Tibial nerve (tissue), 3 donors: ENCODE results near the gene PRRC2B.

Source experiments
- CTCF ChIP-seq, 5 experiments: fragments of 200-600 bp in 3 of 5; fragments of 450-650 bp in 2 of 5; sonication (generic) in 3 of 5; IDR thresholded peaks; one replicate each; pipeline ENCODE4 v1.5.1; 2016 to 2019; ENCODE audit warnings: antibody characterized with exemption in 5 of 5, mild to moderate bottlenecking in 3 of 5, moderate library complexity in 2 of 5
- POLR2A ChIP-seq, 2 donors: fragments of 450-650 bp; IDR thresholded peaks; one replicate each; pipeline ENCODE4 v1.6.1; 2017; ENCODE audit warnings: antibody characterized with exemption in 2 of 2, mild to moderate bottlenecking in 2 of 2, moderate library complexity in 2 of 2

- TF ChIP-seq POLR2A (IDR thresholded peaks at IDR 0.05) = no peak
- no peak for TF ChIP-seq CTCF (IDR thresholded peaks at IDR 0.05)
These were observed 92.0 kb downstream of the PRRC2B start for GRCh38 chr9:131485728-131486422.
